ENCODE data around the gene MSRB1. TPM values are rescaled to one million over a fixed set of nuclear protein-coding genes. Genes with fewer than 3 reads are reported as not detected.
"Not testable (repeated sequence)": the region's sequence is repeated elsewhere in the genome, so short reads cannot be mapped to it uniquely, and the experiment has no call there.

The MSRB1 gene
- total RNA-seq, 1 donor from 2014 or later = 11.9 TPM

DNA sequence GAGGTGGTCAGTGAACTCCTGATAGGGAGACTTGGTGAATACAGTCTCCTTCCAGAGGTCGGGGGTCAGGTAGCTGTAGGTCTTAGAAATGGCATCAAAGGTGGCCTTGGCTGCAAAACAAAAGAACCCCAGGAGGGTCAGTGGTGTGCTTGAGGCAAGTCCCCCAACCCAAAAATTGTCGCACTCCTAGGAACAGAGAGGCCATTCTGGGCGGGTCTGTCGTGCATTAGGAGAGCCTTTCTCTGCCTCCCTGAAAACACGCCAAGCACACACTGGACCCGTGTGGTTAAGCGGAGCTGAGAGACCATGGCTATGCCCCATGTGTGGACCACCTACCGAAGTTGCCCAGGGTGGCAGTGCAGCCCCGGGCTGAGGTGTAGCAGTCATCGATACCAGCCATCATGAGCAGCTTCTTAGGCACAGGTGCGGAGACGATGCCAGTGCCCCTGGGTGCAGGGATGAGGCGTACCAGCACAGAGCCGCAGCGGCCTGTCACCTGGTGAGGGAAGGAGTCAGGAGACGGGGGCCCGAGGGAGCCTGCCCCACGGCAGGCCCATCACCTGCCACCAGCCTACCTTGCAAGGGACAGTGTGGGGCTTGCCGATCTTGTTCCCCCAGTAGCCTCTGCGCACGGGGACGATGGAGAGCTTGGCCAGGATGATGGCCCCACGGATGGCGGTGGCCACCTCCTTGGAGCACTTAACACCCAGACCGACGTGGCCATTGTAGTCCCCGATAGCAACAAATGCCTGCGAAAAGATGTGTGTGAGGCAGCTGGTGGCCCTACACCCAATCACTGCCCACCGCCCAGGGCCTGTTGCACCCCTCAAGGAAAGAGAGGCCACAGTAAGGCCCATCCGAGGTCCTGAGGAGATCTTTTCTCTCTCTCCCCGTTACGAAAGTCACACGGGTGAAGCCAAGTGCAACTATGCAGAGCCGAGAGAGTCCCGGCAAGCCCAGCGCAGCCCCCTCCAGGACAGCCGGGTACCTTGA is 19.5 kb upstream of the MSRB1 start:
- DNase-seq (ENCODE audit: low read depth in 2 of 2) = not testable (repeated sequence)

DNA sequence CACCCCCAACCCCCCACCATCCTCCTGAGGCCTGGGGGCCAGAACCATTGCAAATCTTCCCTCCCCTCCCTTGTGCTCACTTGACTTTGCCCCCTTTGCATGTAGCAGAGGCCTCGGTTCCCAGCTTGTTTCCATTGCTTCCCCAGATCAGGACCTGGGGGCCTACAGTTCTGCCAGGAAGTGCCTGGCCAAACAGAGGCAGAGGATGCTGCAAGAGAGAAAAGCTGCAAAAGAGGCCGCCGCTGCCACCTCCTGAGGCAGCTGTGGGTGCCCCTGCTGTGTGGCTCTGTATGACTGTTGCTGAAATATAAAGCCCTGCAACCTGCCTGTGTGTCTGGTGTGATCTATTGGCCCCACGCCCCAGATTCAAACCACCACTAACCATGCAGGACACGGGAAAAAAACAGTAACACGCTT is 18.7 kb upstream of the MSRB1 start:
- no peak for DNase-seq (ENCODE audit: low read depth in 2 of 2)

DNA sequence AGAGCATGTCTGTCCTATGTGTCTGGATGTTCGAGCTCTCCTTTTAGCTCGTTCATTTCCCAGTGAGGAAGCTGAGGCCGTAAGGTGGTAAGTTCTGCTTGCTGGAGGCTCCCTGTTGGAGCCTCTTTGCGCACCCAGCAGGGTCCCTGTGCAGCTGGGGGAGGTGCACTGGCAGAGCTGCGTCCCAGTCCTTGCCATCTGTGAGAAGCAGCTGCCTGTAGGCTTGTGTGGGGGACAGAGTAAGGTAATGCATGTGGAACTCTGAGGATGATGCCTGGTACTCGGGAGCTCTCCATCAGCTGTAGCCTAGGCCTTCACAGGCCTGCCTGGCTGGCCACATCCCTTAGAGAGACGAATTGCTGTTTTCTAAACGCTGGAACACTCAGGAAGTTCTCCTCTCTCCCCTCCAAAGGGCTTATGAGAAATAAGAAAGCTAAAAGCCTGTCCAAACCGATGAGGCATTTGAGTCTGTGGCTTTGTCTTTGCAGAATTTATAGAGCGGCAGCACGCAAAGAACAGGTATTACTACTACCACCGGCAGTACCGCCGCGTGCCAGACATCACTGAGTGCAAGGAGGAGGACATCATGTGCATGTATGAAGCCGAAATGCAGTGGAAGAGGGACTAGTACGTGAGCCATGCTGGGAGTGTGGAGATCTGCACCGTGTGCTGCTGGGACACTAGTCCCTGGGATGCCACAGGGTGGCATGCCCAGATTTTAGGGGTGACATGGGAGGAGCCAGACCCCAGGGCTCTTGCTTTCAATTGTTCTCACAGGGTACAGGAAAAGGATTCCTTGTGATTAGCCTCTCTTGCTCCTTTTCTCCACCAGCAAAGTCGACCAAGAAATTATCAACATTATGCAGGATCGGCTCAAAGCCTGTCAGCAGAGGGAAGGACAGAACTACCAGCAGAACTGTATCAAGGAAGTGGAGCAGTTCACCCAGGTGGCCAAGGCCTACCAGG is 17.9 kb upstream of the MSRB1 start:
- DNase-seq (ENCODE audit: low read depth in 2 of 2) = peak in 1 of 2 donors; percentile 26

DNA sequence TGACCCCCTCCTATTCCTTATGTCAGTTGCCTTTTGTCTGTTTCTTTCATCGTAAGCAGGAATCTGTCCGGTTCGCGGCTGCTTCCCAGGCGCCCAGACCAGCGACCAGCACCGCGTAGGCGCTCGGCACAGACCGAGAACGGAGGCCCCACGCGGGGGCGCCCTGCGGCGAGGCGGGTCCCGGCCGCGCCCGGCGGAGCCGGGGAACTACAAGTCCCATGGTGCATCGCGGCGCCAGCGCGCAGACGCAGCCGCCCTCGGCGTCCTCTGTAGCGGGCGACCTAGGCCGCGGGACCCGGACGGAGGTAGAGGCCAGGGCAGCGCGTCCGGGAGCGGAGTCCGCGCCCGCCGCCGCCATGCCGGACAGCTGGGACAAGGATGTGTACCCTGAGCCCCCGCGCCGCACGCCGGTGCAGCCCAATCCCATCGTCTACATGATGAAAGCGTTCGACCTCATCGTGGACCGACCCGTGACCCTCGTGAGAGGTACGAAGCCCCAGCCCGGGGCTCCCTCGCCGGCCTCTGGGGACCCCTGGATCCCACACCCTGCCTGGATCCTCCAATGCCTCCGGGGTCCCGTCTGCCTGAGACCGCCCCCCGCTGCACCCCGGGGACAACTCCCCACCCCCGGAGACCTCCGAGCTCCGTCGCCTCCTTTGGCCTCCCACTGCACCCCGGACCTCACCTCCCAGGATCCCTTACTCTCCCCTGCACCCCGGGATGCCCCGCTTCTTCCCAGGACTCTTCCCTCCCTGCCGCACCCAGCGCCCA is 16.5 kb upstream of the MSRB1 start, which contains the start of gene NDUFB10:
Gene NDUFB10 (plus strand): TSS at position 270 of the 771 bp plus-strand sequence. CDS start 87 bp downstream, at position 357.
- peak; percentile 92 to 94 for DNase-seq (ENCODE audit: low read depth in 2 of 2)

GRCh38 chr16:1958715-1959268 is 15.8 kb upstream of the MSRB1 start:
- no peak for DNase-seq (ENCODE audit: low read depth in 2 of 2)

DNA sequence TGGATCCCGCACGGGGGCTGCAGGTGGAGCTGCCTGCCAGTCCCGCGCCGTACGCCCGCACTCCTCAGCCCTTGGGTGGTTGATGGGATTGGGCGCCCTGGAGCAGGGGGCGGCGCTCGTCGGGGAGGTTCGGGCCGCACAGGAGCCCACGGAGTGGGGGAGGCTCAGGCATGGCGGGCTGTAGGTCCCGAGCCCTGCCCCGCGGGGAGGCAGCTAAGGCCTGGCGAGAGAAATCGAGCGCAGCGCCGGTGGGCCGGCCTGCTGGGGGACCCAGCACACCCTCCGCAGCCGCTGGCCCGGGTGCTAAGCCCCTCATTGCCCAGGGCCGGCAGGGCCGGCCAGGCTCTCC is 15.1 kb upstream of the MSRB1 start:
- DNase-seq (ENCODE audit: low read depth in 2 of 2) = not testable (repeated sequence)

- DNase-seq (ENCODE audit: low read depth in 2 of 2) = not testable (repeated sequence)
Observed at GRCh38 chr16:1957434-1958142, 14.6 kb upstream of the MSRB1 start.

- no peak for DNase-seq (ENCODE audit: low read depth in 2 of 2)
Observed at GRCh38 chr16:1953734-1954133, 10.7 kb upstream of the MSRB1 start.

DNA sequence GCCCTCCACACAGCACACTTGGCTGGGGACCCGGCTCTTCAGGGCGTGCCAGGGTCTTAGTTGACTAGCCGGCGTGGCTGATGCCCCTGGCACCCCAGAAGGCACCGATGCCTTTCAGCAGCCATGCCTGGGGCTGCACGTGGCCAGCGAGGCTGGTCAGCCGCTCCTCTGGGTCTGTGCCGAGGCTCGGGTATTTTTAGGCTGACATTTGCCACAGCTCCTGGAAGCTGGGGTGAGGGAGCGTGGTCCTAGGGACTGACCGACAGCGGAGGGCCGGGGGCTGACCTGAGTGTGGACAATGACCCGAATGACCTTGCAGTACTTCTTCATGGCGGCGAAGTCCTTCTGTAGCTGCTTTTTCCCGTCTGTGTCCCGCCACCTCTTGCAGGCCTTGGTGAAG is 7.6 kb upstream of the MSRB1 start:
- no peak for DNase-seq (ENCODE audit: low read depth in 2 of 2)

DNA sequence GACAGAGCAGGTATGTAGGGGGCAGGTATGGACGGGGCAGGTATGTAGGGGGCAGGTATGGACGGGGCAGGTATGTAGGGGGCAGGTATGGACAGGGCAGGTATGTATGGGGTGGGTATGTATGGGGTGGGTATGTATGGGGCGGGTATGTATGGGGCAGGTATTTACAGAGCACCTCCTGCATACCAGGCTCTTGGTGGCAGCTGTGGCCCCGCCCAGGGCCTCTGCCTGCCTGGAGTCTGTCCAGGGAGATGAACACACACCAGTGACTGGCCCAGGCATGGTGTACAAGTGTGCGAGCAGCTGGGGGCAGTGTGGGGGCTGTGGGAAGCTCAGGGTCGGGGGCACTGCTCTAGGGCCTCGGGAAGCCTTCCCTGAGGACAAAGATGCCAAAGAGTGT is 7.0 kb upstream of the MSRB1 start:
- no peak for DNase-seq (ENCODE audit: low read depth in 2 of 2)

- no peak for DNase-seq (ENCODE audit: low read depth in 2 of 2)
Observed at GRCh38 chr16:1949507-1949906, 6.5 kb upstream of the MSRB1 start.

DNA sequence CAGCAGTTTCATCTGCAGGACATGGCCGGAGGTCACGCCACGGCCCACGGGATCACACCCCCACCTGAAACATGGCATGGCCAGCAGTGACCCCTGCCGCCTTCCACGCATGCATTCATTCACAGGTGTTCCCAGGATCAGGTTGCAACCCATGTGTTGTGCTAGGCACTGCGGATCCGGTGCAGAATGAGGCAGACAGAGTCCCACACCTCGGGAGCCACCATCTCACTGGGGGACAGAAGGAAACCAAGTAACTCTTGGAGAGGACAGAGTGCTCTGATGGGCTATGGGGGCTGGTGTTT is 4.3 kb upstream of the MSRB1 start:
- DNase-seq (ENCODE audit: low read depth in 2 of 2) = no peak

DNA sequence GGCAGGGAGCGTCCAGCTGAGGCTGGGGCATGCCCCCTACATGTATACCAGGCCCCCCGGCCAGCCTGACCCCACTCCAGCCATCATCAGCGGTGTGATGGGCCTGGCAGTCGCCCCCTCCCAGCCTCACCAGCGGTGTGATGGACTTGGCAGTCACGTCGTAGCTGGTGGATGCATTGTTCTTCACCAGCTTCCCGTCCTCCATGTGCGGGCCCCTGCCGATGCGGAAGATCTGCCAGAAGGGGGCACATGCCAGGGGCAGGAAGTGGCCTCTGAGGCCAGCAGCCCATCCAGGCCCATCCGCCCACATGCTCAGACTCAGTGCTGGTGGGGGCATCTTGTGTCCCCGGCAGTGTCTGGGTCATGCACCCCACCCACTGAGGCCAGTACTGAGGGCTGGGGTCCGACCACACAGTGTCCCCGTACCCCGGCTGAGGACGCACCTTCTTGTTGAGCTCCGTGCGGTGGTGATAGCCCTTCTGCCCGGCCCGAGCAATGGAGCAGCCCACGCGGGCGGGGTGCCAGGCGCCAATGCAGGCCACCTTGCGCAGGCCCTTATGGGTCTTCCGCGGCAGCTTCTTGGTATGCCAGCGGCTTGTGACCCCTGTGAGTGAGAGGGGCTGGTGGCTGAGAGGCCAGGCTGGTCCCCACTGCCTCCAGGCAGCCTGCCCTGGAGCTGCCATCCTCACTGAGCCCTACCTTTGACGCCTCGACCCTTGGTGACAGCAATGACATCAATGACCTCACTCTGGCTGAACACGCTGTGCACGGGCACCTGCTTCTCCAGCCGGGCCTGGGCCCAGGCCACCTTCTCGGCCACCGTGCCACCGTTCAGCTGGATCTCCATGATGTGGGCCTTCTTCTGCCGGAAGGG is 3.7 kb upstream of the MSRB1 start:
- peak in 1 of 2 donors; percentile 45 for DNase-seq (ENCODE audit: low read depth in 2 of 2)

GRCh38 chr16:1945559-1946391 is 2.8 kb upstream of the MSRB1 start:
- DNase-seq (ENCODE audit: low read depth in 2 of 2) = no peak

- no peak for DNase-seq (ENCODE audit: low read depth in 2 of 2)
Observed at GRCh38 chr16:1944612-1945199, 1.7 kb upstream of the MSRB1 start.

GRCh38 chr16:1942047-1942809 is 771 bp downstream of the MSRB1 start:
- DNase-seq (ENCODE audit: low read depth in 2 of 2) = no peak
